HepG2 (cell line): ENCODE measurements around the gene CSH1. TPM values are rescaled to one million over a fixed set of nuclear protein-coding genes. Genes with fewer than 3 reads are reported as not detected.
A peak's percentile ranks its signal among the peaks of the same experiment; 100 is the strongest.
"Not testable (repeated sequence)": the region's sequence is repeated elsewhere in the genome, so short reads cannot be mapped to it uniquely, and the experiment has no call there.

Experiments used
- ATAC-seq: fragments of 200-7000 bp; cut with Tn5 transposase; 3 replicates; pipeline ENCODE4 v1.9.1; 2020; ENCODE audit warnings: mild to moderate bottlenecking, moderate library complexity
- BruUV-seq: library from RNA; stranded (reverse); fragments of 400-500 nt; replicated peaks from 2 replicates; lab custom pipeline; 2021; lab: Mats Ljungman, UMichigan
- CTCF ChIA-PET: fragments of 300-600 bp; formaldehyde crosslinking; extraction: SDS; loops from one replicate; lab custom pipeline; 2021; ENCODE audit warnings: low total read pairs, inconsistent platforms, low intra/inter-chr PET ratio; lab: Yijun Ruan, JAX
- POLR2A ChIA-PET: fragments of 350-600 bp; sonication (Branson Sonifier 250); formaldehyde crosslinking; loops from one replicate; lab custom pipeline; 2020; ENCODE audit warnings: antibody characterized with exemption, inconsistent platforms; lab: Yijun Ruan, JAX
- DNase-seq: peaks from one replicate; pipeline ENCODE4 v3.0.0-alpha.2; 2015; ENCODE audit warnings: low spot score
- FAIRE-seq: peaks from 3 replicates; lab custom pipeline; 2011; peaks lifted over from hg19 to GRCh38; lab: Jason Lieb, UNC
- H2AFZ ChIP-seq: one replicate; pipeline ENCODE4 v1.6.1; 2011; ENCODE audit warnings: low read length, inconsistent platforms
- H3K27ac ChIP-seq: fragments of 300-600 bp; 3 replicates; pipeline ENCODE4 v1.8.0; 2011; ENCODE audit warnings: mixed run types, mild to moderate bottlenecking, mixed read lengths, low read length, inconsistent platforms; ENCODE audit not compliant: insufficient read depth; ENCODE audit errors: extremely low read length
- H3K27me3 ChIP-seq, 2 experiments: fragments of 200-600 bp in 1 of 2; 2 replicates in 1 of 2; 3 replicates in 1 of 2; pipeline versions ENCODE4 v1.6.0 to v1.8.0; 2011; ENCODE audit warnings: low read length in 2 of 2, mild to moderate bottlenecking in 2 of 2, moderate library complexity in 2 of 2, inconsistent platforms in 1 of 2; ENCODE audit not compliant: insufficient read depth in 2 of 2, control insufficient read depth in 1 of 2
- H3K36me3 ChIP-seq, 2 experiments: fragments of 200-600 bp in 1 of 2; replicated peaks in 1 of 2; 2 replicates in 1 of 2; 3 replicates in 1 of 2; pipeline versions ENCODE4 v1.5.1 to v1.8.0; 2011; ENCODE audit warnings: low read length in 2 of 2, inconsistent platforms in 1 of 2; ENCODE audit not compliant: insufficient read depth in 2 of 2, control insufficient read depth in 1 of 2
- H3K4me1 ChIP-seq: 2 replicates; pipeline ENCODE4 v1.5.1; 2012; ENCODE audit warnings: low read length, inconsistent platforms; ENCODE audit not compliant: insufficient read depth
- H3K4me2 ChIP-seq: 2 replicates; pipeline ENCODE4 v1.6.0; 2011; ENCODE audit warnings: low read depth, low read length, inconsistent platforms
- H3K4me3 ChIP-seq, 3 experiments: fragments of 200-600 bp in 1 of 3; sonication (generic), shearing (Covaris generic) in 1 of 3; replicated peaks in 1 of 3; 2 replicates each; pipeline ENCODE4 v1.5.1; 2011 to 2016; ENCODE audit warnings: low read length in 3 of 3, inconsistent platforms in 2 of 3, low read depth in 2 of 3, mild to moderate bottlenecking in 2 of 3, control low read depth in 1 of 3, mixed read lengths in 1 of 3; ENCODE audit not compliant: insufficient read depth in 1 of 3
- H3K79me2 ChIP-seq: one replicate; pipeline ENCODE4 v1.6.1; 2011; ENCODE audit warnings: low read length, inconsistent platforms; ENCODE audit not compliant: insufficient read depth
- H3K9ac ChIP-seq: 2 replicates; pipeline ENCODE4 v1.6.0; 2011; ENCODE audit warnings: mild to moderate bottlenecking, low read depth, low read length, inconsistent platforms; ENCODE audit not compliant: insufficient read depth
- H3K9me3 ChIP-seq: 2 replicates; pipeline ENCODE4 v1.5.1; 2012; ENCODE audit warnings: mild to moderate bottlenecking, low read length
- H4K20me1 ChIP-seq: 2 replicates; pipeline ENCODE4 v1.6.0; 2011; ENCODE audit warnings: inconsistent platforms, mild to moderate bottlenecking, low read length, moderate library complexity; ENCODE audit not compliant: insufficient read depth
- CHD2 ChIP-seq: IDR thresholded peaks from 2 replicates; pipeline ENCODE4 v1.6.1; 2011; ENCODE audit warnings: low read depth, low read length, improper control_type of control experiment
- CTCF ChIP-seq: sonication (generic); formaldehyde crosslinking; IDR thresholded peaks from 2 replicates; pipeline ENCODE4 v1.5.0; 2020; ENCODE audit warnings: mild to moderate bottlenecking, missing genetic modification reagents, moderate library complexity
- ZMYM3 ChIP-seq: sonication (generic); formaldehyde crosslinking; IDR thresholded peaks from 2 replicates; pipeline ENCODE4 v1.5.1; 2020; ENCODE audit warnings: mild to moderate bottlenecking, missing genetic modification reagents
- ZNF367 ChIP-seq: sonication (generic); formaldehyde crosslinking; IDR thresholded peaks from 2 replicates; pipeline ENCODE4 v1.4.0; 2020; ENCODE audit warnings: missing genetic modification reagents, borderline replicate concordance
- ZNF629 ChIP-seq: sonication (generic); formaldehyde crosslinking; conservative IDR thresholded peaks from 2 replicates; pipeline ENCODE4 v1.5.0; 2020; ENCODE audit warnings: missing genetic modification reagents
- WGBS: methylation state at CpG from one replicate; pipeline ENCODE4 v1.1.6; 2017; ENCODE audit warnings: low lambda C conversion rate; 5-methylcytosine and 5-hydroxymethylcytosine counted together
- in situ Hi-C: cut with HindIII; loops from 2 replicates; pipeline ENCODE4 v1.10.0; 2017; ENCODE audit warnings: low pct_unique_long_range_greater_than_20kb; ENCODE audit not compliant: extremely low pct_ligation_motif_present
- intact Hi-C: fragments of 100-400 bp; cut with micrococcal nuclease; formaldehyde crosslinking; loops from one replicate; pipeline ENCODE4 v1.10.0; 2022; ENCODE audit not compliant: unreplicated experiment
- polyA plus RNA-seq, 8 experiments: library from polyadenylated mRNA; depleted of rRNA in 3 of 8; stranded (reverse) in 7 of 8; unstranded in 1 of 8; fragments of >200 nt; fragmentation: Illumina TruSeq in 4 of 8; extraction: Trizol in 4 of 8; gene quantifications; 2 replicates each; pipeline versions ENCODE4 v1.2.1 to v1.2.3, GENCODE V29; 2011 to 2016; ENCODE audit warnings: low read depth in 4 of 8, missing spikeins in 1 of 8, mixed read lengths in 1 of 8; ENCODE audit not compliant: insufficient read depth in 1 of 8
- total RNA-seq, 5 experiments: library from RNA; depleted of rRNA; stranded (reverse); fragments of >200 nt; fragmentation: Illumina TruSeq; extraction: Trizol; gene quantifications; 2 replicates each; pipeline ENCODE4 v1.2.3, GENCODE V29; 2016; ENCODE audit warnings: low read depth in 1 of 5

Gene CSH1
- total and polyA plus RNA-seq, 2 of the 13 experiments (the other 11 are each of a cell fraction or from before 2014, with no cell fraction given): not detected

GRCh38 chr17:63882626-63883126, 13.7 kb downstream of the CSH1 start:
- intact Hi-C loops, H3K79me2 ChIP-seq, POLR2A ChIA-PET, ATAC-seq, FAIRE-seq, H3K4me1 ChIP-seq, H3K9ac ChIP-seq, H3K9me3 ChIP-seq, H4K20me1 ChIP-seq, H3K27ac ChIP-seq, H2AFZ ChIP-seq, H3K4me2 ChIP-seq, BruUV-seq, H3K36me3 ChIP-seq, DNase-seq, H3K4me3 ChIP-seq, in situ Hi-C loops, H3K27me3 ChIP-seq: not testable (repeated sequence)
- peak; percentile 75 for TF ChIP-seq ZNF629 (CRISPR knock-in tag)
- TF ChIP-seq ZMYM3: 0 out of 2 replicates have a peak, but pooled peaks have one; percentile 35
- WGBS: 50% methylated on average over 9 of the region's 9 CpGs
- CTCF ChIA-PET: interaction anchor here (1.3 kb wide), 1 partner anchor 16 kb away, joined by 4 read pairs; no protein-coding TSS in a partner anchor

DNA sequence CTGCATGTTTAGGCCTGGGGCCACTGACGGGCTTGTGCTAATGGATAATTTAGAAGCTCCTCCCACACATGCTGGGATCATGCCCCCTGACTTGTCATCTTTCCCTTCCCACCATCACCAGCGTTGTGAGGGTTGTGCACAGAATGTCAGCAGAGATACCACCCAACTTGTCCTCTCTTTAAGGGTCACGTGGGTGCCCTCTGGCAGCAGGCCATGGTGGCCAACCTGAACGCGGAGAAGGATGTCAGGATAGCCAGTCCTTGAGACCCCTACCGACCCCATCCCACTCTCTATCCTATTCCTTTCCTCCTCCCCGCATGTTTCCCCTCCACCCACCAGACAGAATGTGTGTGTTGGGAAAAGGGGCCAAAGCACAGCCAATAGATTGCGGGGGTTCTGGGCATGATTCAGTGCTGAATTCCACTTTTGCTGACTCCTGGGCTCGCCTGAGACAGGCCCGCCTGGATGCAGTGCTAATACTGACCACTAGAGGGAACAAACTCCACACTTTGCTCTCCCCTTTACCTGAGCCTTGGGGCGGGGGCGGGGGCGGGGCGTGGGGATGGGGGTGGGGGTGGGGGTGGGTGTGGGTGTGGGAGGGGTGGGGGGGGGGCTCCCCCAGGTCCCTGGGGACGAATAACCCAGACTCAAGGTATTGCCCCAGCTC, 14.3 kb downstream of the CSH1 start, which contains the start of gene GH2:
GH2 (minus strand) TSS at position 10 of the 667 bp plus-strand sequence. CDS start 143 bp downstream, outside the sequence.
- intact Hi-C loops (no loop called here), in situ Hi-C loops (no loop called here)
- no peaks in the 10 kb centered on the region for H3K79me2 ChIP-seq
- ChIA-PET POLR2A (no interaction called here), CTCF (interaction anchor here (1.3 kb wide), 1 partner anchor 16 kb away, joined by 4 read pairs; no protein-coding TSS in a partner anchor)
- H3K36me3 ChIP-seq: no peaks in the 10 kb centered on the region
- no TSS peak for BruUV-seq
- DNase-seq (peak; percentile 29), ATAC-seq (peak; percentile 88), FAIRE-seq (no peak)
- H3K9ac ChIP-seq: no peak within 1 kb of the TSS
- peaks cover 9% of the 10 kb centered on the region; the same call in 1 of the 2 replicates for H3K4me1 ChIP-seq
- H3K27ac ChIP-seq: no peak within 1 kb of the TSS
- peak within 1 kb of the TSS; percentile 50 for H3K4me2 ChIP-seq
- H3K4me3 ChIP-seq: no peak within 1 kb of the TSS
- TF ChIP-seq ZNF367 (CRISPR knock-in tag) (no peak), CTCF (CRISPR knock-in tag) (peak; percentile 60), CHD2 (no peak)
- H4K20me1 ChIP-seq: no peaks in the 10 kb centered on the region
- WGBS: 31% methylated on average over 10 of the region's 15 CpGs
- no peaks in the 10 kb centered on the region for H3K9me3 ChIP-seq
- no peak within 1 kb of the TSS for H2AFZ ChIP-seq
- peaks cover under 1 to 1% of the 10 kb centered on the region in 2 experiments; a peak in 4 of 5 replicates for H3K27me3 ChIP-seq
